NK-92 treated with Interleukin-12 subunit alpha and Interleukin-12 subunit beta, amount 100 ng/mL, for 24 hours (cell line): Measurements from ENCODE around the gene TP53I11.

ENCODE experiments used
- DNase-seq: peaks from one replicate; lab custom pipeline; 2025; lab: John Stamatoyannopoulos, UW

Gene TP53I11

DNA sequence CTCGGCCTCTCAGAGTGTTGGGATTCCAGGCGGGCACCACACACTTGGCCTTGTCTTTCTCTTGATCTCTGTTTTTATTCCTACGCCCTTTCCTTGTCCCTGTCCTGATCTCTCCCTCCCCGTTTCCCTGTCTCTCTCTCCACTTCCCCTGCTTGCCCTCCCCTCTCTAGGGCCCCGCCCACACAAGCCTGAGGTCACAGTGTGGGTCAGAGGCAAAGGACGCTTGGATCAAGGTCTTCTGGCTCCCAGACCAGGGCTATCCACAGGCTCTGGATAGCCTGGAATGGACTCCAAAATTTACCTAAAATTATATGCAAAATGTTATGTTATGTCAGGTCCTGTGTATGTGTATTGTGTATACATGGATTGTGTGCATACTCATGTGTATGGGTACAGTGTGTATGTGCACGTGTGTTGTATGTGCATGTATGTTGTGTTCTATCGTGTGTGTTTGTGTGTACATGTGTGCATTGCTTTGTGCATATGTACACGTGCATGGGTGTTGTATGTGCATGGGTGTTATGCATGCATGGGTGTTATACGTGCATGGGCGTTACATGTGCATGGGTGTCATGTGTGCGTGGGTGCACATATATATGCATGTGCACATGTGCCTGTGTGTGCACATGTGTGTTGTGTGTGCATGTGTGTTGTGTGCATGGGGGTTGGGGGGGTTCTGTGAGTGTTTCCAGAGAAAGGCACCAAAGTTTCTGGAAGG, 38.3 kb downstream of the TP53I11 start:
- DNase-seq: no peak

DNA sequence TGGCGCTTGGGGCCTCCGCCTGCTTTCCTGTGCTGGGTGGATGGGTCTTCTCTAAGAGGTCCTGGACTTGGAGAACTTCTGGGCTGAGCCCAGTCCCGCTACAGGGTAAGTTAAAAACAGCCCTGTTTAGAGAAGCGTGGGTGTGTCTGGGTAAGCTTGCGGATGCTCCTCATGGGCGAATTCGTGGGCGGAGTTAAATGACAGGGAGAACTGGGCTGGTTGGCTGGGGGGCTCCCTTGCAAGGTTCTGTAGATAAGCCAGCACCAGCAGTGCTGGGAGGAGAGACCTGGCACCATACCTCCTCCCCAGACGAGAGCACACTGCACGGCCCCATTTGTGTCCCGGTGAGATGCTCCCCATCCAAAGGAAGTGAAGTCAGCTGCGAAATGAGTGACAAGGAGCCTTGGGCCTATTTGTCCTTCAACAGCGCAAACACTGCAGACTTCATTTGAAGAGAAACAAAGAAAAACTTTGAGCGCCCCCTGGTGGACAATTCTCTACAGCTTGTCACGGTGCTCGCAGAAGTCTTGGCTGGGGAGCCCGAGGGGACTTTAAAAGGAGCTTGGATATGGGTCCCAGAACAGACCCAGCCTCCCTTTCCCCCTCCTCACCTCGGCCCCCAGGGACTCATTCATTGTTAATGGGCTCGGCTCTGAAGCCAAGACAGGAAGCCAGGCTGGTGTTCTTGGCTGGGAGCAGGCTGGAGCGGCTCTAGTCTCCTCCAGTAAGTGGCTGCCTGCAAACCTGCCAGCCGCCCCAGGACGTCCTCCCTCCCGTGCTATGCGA, 39.5 kb downstream of the TP53I11 start:
- DNase-seq: peak; percentile 62

DNA sequence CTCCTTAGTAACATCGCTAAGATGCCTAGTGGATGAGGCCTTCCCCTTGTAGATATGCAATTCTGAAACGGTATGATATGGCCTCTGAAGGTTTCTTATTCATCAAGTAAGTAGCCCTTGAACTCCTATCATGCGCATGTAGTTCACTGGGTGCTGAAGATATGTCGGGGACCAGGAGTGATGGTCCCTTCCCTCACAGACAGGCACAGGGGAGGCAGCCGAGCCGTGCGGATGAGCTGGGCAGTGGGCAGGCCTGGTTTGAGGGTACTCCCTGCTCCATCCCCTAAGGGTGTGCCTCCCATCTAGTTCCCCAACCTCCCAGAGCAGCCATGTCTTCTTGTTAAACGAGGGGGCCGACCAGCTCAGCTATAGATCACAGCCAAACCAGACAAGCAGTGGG, 40.1 kb downstream of the TP53I11 start:
- DNase-seq: no peak

DNA sequence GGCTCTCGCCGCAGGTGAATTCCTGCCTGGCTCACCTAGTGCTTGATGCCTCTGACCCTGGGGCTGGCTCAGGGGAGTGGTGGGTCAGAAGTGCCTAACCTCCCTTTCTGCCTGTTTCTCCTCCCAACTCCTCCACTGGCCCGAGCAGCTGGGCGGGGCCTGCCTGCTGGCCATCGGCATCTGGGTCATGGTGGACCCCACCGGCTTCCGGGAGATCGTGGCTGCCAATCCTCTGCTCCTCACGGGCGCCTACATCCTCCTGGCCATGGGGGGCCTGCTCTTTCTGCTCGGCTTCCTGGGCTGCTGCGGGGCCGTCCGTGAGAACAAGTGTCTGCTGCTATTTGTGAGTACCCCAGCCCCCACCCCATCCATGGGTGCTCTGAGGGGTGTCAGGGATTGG, 41.1 kb downstream of the TP53I11 start:
- DNase-seq: no peak

DNA sequence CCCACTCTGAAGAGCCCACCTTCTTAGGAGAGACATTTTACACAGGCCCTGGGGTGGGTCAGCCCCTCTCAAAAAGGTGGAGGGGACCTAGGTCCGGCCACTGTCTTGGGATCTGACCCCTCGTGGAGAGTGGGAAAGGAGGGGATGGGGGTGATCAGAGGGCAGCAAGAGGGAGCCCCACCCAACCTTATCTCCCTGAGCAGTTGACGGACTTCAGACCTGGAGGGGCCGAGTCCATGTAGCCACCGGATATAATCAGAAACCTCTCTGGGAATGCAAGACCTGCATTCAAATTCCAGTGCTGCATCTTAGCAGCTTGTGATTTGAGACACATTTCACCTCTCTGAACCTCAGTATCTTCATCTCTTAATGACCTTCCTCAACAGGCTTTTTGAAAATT, 44.0 kb downstream of the TP53I11 start:
- no peak for DNase-seq

DNA sequence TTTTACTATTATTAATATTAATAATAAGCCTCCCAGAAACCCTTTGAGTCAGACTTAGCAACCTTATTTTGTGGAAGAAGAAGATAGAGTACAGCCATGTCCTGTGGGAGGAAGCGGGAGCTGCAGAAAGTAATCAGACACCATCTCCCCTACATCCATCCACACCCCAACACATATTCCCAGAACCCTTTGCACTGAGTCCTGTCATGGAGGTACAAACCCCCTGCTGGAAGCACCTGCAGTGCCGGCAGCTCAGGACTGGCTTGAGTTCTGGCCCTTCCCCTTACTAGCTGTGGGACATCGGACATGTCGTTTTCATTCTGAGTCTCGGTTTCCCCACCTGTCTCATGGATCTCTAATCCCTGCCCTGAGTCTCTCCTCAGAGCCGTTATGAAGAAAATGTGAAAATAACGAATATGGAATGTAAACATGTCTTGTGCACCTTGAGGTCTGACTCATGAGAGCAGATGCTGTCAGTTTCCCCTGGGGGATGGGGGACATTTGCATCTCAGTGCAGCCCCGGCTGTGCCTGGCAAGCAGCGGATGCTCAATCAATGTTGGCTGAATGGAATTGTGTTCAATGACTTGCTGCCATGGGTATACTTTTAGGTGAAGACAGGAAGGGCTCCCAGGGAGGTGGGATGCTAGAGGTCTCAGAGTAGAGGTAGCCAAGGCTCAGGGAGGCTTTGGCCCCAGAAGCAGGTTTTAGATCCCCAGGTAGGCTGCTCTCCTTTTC, 45.4 kb downstream of the TP53I11 start:
- no peak for DNase-seq

DNA sequence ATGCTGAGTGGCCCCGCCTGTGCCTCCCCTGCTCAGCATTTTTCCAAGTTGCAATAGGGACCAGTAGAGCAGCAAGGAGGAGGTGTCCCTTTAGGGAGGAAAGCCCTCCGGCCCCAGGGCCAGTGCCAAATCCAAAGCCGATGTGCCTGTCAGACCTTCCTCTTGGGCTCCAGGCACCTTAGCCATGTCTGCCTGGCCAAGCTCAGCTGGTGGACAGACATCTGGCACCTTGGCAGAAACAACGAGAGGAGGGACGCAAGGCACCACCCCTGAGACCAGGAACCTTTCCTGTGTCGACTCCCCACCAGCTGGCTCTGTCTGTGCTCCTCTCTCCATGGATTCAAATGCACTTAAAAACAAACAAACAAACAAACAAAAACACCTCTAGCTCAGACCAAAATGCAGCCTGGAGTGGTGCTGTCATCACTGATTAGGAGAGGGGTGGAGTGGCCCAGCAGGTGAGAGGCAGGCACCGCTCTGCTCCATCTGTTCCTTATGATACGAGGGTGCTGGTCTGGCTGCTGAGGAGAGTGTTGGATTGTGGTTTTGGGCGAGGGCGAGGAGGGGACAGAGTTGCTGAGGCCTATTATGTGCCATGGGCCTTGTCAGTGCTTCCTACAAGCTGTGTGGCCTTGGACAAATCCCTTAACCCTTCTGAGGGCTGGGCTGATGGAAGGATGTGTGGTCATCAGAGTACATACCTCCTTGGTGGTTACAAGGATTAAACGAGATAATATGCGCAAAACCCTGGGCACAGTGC, 46.2 kb downstream of the TP53I11 start:
- DNase-seq: no peak

DNA sequence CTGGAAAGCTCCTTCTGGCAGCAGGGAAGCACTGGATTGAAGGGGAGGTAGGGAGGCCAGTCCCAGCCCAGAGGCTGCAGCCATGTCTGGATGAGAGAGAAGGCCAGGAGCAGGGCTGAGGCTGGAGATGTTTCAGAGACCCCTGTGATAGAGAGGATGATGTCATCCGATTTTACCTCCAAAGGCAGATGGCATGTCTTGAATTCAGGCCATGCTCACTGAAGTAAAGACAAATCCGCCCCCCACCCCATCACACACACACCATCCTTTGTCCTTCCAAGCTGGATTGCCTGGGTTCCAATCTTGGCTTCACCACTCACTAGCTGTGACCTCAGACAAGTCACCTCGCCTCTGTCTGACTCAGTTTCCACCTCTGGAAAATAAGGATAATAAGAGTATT, 47.2 kb downstream of the TP53I11 start:
- DNase-seq: no peak

DNA sequence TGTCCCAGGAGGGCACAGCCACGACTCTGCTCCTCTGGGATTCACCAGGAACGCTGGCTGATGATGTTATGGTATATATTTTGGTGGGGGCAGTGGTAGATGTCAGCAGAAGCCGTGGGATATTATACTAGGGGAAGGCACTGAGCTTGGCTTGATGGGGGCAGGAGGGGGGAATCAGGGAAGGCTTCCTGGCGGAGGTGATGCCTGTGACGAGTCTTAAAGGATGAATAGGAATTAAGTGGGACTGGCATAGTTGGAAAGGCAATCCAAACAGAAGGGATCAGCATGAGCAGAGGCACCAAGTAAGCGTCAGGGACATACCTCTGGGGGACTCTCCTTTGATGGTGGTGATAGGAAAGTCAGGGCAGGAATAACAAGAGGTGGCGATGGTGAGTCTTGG, 47.6 kb downstream of the TP53I11 start:
- no peak for DNase-seq

DNA sequence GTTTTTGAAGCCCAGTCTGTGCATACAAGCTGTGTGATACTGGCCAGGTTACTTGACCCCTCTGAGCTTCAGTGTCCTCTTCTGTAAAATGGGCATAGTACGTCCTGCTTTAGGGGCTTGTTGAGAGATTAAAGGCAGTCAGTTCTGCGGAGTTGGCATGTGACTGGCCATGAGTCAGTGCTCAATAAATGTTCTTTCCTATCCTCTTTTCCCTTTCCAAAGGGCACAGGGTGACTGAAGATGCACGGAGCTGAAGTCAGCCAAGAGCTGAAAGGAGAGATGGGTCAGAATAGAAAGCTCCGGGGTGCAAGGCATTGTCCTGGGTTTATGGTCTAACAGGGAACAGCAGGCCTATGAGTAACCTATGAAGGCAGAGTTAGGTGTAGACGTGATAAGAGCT, 48.9 kb downstream of the TP53I11 start:
- no peak for DNase-seq

DNA sequence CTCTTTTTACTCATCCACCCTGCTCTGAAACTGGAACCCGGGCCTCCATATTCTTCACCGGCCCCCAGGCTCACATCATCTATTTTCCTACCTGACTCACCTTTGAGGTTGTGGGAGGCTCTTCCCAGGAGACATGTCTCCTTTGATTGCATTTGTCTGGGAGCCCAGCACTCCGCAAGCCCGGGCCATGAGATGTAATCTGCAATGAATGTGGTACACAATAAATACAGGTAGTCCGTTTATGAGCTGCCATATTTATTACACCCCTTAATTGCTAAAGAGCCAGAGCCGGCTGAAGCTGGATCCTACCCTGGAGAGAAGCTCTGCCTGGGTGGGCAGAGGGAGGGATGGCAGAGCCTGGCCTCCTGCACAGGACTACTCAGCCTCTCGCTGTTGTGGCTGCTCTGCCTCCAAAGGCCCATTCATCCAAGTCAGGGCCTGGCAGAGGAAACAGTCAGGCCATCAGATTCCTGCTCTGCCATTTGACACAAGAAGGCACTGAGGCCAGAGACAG, 49.5 kb downstream of the TP53I11 start:
- no peak for DNase-seq

DNA sequence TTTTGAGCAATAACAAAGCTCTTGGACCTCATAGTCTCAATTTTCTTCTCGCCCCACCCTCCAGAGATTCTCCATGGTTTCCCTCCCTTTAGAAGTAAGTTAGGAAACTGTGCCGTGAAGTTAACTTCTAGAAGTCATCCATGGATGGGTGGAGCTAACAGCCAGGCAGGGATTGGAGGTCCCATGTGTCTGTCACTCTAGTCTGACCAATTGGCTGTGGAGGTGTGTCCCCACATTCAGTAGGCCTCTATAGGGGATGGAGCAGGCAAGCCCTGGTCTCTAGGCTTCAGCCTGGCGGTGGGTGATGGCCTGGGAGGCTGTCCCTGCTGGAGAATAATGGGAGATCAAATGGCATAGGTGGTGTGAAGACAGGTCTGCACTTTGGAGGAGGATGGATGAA, 50.7 kb downstream of the TP53I11 start:
- no peak for DNase-seq

DNA sequence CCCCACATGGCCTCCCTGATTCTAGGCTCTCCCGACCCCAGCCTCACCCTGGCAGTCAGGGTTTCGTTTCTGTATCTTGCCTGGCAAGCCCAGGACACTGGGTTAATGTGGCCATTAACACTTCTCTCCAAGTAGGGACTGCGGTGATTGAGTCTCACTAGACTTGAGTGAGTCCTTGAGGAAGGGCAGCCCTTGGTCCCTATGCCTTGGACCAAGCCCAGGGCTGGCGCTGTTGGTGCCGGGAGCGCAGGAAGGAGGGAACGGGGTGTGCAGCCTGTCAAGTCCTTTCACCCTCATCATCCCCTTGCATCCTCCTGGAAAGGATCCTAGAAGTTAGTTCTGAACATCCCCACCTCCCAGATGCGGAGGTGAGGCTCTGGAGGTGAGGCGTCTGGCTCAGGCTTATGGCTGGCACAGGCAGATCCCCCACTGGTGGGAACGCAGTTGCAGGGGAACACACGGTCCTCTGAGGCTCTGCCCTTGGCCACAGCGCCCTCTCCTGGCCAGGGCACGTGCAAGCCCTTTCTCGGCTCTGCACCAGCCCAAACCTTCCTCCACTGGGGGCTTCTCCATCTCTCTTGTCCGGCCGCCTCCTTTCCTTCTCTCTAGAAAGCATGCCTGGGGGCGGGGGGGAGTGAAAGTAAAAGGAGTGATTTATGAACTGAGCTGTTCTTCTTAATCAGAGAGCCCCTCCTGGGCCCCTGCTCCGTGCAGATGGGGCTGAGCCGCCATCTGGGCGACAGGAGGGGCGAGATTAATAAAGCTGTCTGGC, 56.7 kb downstream of the TP53I11 start:
- DNase-seq: peak; percentile 43

DNA sequence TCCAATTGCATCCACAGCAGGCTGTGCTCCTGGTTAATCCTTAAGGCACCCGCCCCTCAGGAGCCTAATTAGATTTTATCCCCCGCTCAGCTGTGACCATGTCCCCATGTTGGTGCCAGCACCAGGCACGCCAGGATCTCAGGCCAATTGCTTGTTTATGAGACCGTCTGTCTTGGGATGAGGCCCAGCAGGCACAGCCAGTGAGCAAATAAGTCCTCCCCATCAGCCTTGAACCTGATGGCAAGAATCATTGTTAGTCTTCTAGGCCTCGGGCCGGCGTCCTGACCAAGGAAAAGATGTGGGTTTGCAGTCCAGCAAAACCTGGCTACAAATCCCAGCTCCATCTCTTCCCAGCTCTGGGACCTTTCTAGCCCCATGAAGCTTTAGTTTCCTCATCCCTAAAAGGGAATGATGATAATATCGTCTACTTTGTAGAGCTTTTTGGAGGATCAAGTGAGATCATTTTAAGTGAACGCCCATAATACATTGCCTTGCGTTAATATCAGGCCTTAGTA, 57.3 kb downstream of the TP53I11 start:
- no peak for DNase-seq

DNA sequence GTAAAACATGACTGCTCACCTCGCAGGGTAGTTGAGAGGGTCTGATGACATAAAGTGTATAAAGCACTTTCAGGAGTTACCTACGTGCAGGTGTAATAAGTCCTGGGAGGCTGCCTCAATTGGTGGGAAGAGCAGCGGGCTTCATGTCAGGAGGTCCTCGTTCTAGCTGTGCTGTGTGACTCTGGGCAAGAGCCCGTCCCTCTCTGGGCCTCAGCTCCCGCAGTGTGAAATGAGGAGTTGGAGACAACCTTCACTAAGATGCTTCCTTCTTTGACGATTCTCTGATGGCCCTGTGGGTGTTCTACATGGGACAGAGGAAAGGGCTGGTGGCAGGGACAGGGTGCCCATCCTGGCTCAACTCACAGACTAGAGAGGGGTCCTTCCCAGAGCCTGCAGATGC, 57.8 kb downstream of the TP53I11 start:
- no peak for DNase-seq

DNA sequence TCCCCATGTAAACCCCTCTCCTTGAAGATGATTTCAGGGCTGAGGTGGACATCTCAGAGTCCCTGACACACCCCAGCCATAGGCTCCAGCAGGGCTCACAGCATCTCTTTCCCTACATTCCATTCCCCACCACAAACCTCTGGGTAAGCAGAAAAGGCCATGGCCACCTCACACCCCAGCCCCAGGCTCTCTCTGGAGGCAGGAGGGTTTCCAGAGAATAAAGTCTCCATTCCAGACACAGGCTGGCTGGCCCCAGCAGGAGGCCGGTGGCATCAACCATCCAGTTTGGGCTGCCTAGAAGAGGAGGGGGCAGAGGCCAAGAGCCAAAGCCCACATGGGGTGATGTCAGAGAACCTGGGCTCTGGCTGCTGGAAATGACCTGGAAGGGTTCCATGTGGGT, 61.4 kb downstream of the TP53I11 start:
- DNase-seq: no peak

DNA sequence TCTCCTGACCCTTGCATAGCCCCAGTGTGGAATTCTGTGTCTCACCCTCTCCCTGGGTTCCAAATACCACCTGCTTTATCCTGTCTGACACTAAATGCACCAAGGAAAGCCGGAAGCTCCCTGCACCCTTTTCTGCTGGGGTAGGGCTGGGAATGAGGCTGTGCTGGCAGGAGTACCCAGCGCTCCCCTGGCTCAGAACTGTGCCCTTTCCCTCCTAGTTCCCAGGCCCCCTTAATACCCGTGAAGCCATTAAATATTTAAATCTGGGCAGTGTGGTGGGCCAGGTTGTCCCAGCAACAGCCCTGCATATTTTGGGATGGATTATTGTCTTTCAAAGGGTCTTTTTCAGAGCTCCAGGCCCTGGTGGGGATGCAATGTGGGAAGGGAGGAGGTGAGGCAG, 63.0 kb downstream of the TP53I11 start:
- no peak for DNase-seq

DNA sequence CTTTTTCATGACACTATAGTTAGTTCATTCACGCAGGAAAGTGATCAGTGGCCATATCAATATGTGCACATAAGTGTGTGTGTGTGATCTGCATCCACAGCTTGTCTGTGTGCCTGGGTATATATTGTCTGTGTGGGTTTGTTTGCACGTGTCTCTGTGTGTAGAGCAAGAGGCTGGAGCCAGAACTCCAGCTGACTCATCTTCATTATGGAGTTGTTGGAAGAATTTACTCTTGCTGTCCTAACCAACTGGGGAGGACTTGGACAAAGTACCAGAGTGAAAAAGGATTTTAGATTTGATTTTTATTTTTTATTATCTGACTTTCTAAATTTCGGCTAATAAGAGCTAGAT, 63.9 kb downstream of the TP53I11 start:
- DNase-seq: no peak

DNA sequence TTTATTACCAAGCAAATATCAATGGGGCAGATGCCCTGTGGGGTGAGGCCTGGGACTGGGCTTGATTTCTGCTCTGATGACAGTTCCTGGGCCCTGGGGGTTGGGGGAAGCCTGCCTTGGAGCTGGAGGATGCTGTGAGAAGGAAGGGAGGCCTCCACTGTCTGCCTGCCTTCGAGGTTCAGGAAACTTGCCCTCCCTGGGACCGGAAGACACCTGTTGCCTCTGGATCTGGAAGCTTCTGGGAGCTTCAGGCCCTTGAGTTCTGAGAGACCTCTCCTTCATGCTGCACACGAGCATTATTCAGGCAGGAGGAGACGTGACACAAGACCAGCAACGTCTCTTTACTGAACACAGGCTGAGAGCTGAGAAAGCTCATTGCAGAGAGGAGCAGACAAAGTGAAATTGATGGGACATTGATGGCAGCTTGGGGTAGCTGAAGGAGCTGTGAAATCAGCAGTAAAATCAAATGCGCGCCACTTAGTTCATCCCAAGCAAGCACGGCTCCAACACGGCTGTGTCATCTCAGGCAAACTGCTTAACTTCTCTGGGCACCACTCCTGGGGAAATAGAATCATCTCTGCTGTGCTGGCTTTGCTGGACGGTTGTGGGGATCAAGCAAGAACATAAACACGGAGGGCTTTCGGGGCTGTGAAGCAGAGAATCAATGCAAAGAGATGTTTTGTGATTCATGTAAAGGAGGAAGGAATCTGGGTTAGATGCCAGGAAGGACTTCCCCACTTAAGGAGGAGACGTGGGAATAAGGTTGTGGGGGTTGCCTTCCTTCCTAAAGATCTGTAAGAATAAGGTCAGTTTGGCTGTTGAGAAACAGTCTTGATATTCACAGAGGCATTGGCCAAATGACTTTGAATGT, 64.5 kb downstream of the TP53I11 start:
- DNase-seq: no peak
